Memory B cell (primary cell): ENCODE data around the gene CRADD.

Source experiments
- ATAC-seq: fragments of 150-1000 bp; cut with Tn5 transposase; 2 replicates; pipeline ENCODE4 v1.10.0; 2021; ENCODE audit warnings: low read depth, mild to moderate bottlenecking, moderate library complexity
- DNase-seq, 2 donors: peaks; one replicate each; pipeline ENCODE4 v3.0.0; 2022; ENCODE audit warnings: low spot score in 2 of 2
- H3K27ac Mint-ChIP-seq: one replicate; pipeline ENCODE4 v1.8.0; 2022; ENCODE audit warnings: mild to moderate bottlenecking, moderate library complexity, mixed read lengths
- H3K27me3 Mint-ChIP-seq: one replicate; pipeline ENCODE4 v1.8.0; 2022; ENCODE audit warnings: mixed read lengths
- H3K36me3 Mint-ChIP-seq: one replicate; pipeline ENCODE4 v1.8.0; 2022; ENCODE audit warnings: mild to moderate bottlenecking, mixed read lengths
- H3K4me1 Mint-ChIP-seq: one replicate; pipeline ENCODE4 v1.8.0; 2022; ENCODE audit warnings: mixed read lengths
- H3K4me3 Mint-ChIP-seq: one replicate; pipeline ENCODE4 v1.8.0; 2022; ENCODE audit warnings: mild to moderate bottlenecking, moderate library complexity, mixed read lengths
- H3K9me3 Mint-ChIP-seq: one replicate; pipeline ENCODE4 v1.8.0; 2022; ENCODE audit warnings: mixed read lengths

CRADD gene

GRCh38 chr12:93756288-93756687 lies 79.1 kb downstream of the CRADD start:
- no peak overlapping the region for H3K27ac Mint-ChIP-seq
- no peak for ATAC-seq

DNA sequence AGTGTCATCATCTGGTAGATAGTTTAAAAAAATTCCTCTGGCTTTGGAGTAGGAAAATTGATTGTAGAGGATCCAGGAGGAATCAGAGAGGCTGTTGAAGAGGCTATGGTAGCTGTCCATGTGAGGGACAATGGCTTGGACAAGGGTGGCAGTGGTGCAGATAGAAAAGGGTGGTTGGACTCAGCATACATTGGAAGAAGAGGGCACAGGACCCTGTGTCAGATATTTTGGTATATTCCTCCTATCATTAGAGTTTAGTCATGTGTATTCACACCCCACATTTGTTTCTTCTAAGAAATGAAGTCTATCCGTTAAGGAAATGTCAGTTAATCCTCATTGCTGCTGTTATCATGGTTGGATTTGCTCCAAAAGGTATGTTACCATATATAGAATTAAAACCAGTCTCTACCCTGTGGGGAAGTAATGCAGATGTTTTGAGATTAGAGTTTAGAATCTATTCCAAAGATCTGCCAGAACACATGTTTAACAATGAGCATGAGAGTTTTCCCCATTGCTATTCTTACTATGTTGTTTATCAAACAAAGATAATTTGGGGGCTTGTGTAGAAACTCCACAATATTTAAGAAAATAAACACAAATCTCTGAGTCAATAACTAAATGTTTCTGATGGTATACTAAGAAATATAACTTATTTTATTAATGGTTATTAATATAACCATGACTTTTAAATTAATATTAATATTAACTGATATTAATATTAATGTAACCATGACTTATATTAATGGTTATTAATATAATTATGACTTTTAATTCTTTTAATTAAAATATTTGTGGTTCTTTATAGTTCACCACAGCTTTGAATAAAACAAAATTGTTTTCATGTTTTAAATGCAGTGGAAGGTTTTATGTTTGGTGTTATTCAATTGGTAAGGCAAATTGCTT lies 80.9 kb downstream of the CRADD start:
- Mint-ChIP-seq H3K9me3 (peaks cover 8% of the 10 kb centered on the region), H3K4me1 (peaks cover 14% of the 10 kb centered on the region), H3K4me3 (no peak overlapping the region)

More at GRCh38 chr12:93756288-93756687, 79.1 kb downstream of the CRADD start:
- no peaks in the 10 kb centered on the region for H3K27me3 Mint-ChIP-seq
- H3K4me1 Mint-ChIP-seq = peaks cover 11% of the 10 kb centered on the region
- DNase-seq = no peak
- H3K9me3 Mint-ChIP-seq = peaks cover 11% of the 10 kb centered on the region
- no peak overlapping the region for H3K4me3 Mint-ChIP-seq
- peaks cover 20% of the 10 kb centered on the region for H3K36me3 Mint-ChIP-seq

DNA sequence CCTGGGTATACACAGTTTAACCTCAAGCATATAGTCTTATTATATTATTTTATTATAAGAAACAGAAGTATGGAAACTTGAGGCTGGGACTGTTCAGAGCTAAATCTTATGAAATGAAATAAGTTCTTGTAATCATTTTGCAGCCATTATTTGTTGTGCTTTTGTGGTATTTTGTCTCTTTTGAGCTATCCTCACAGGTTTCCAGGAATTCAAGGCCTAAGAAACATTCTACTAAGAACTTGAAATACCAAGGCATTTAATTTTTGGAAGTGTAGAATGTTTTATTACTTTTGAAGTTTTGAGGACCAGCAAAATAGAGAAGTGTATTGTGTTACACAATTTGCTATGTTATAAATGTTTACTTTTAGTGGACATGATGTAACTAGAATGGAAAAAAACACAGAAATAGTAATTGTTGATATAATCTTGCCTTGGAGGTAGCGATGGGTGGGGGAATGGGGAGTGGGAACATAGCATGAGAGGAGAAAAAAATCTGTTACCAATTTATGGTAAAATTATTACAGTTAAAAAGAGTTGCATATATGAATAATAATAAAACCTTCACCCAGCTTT lies 81.7 kb downstream of the CRADD start:
- Mint-ChIP-seq H3K27ac (no peak overlapping the region), H3K4me3 (no peak overlapping the region)

More for the DNA sequence above, 80.9 kb downstream of the CRADD start:
- no peak for DNase-seq
- Mint-ChIP-seq H3K27me3 (no peaks in the 10 kb centered on the region), H3K36me3 (peaks cover 14% of the 10 kb centered on the region), H3K27ac (no peak overlapping the region)
- no peak for ATAC-seq

GRCh38 chr12:93759512-93760081 lies 82.4 kb downstream of the CRADD start:
- no peak overlapping the region for H3K4me3 Mint-ChIP-seq
- peaks cover 16% of the 10 kb centered on the region for H3K4me1 Mint-ChIP-seq
- H3K9me3 Mint-ChIP-seq = peaks cover 3% of the 10 kb centered on the region
- peaks cover 7% of the 10 kb centered on the region for H3K36me3 Mint-ChIP-seq
- ATAC-seq = no peak
- H3K27ac Mint-ChIP-seq = no peak overlapping the region
- no peak for DNase-seq
- H3K27me3 Mint-ChIP-seq = no peaks in the 10 kb centered on the region

More for the DNA sequence above, 81.7 kb downstream of the CRADD start:
- Mint-ChIP-seq H3K9me3 (peaks cover 5% of the 10 kb centered on the region), H3K27me3 (no peaks in the 10 kb centered on the region), H3K36me3 (peaks cover 12% of the 10 kb centered on the region), H3K4me1 (peaks cover 16% of the 10 kb centered on the region)
- ATAC-seq (no peak), DNase-seq (no peak)

- no peaks in the 10 kb centered on the region for H3K27me3 Mint-ChIP-seq
- DNase-seq = no peak
- H3K4me1 Mint-ChIP-seq = peaks cover 16% of the 10 kb centered on the region
- peaks cover 5% of the 10 kb centered on the region for H3K36me3 Mint-ChIP-seq
- H3K9me3 Mint-ChIP-seq = no peaks in the 10 kb centered on the region
- H3K4me3 Mint-ChIP-seq = no peak overlapping the region
- no peak for ATAC-seq
- H3K27ac Mint-ChIP-seq = no peak overlapping the region
Measured at GRCh38 chr12:93760275-93760875, 83.2 kb downstream of the CRADD start.

DNA sequence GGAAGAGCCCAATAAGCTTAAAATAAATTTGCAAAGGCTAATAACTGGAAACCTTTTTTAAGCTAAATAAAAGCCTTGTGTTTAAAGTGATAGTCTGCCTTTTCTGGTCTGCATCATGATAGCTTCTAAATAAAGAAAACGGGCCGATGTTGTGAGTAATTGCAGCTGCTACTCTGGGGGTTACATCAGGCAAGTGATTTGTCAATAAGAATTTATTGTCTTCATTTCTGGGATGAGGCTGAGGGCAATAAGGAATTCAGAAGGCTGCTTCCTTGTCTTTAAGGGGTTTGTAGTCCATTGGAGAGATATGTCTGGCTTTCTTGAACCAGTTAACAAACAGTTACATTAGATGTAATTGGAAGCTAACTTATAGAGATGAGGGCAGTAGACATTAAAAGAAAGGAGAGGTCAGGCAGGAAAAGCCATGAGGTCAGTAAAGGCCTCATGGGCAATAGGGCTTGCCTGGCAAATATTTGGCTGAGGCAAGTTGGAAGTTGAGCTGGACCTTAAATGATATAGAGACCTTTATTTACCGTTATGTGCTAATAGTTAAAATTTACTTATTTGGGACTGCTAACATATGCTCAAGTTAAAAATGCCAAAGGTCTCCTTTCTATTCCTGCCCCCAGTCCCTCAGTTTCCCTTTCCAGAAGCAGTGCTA lies 85.0 kb downstream of the CRADD start:
- Mint-ChIP-seq H3K9me3 (no peaks in the 10 kb centered on the region), H3K4me3 (no peak overlapping the region), H3K36me3 (peaks cover 5% of the 10 kb centered on the region), H3K27ac (no peak overlapping the region), H3K4me1 (peaks cover 22% of the 10 kb centered on the region), H3K27me3 (no peaks in the 10 kb centered on the region)
- DNase-seq (no peak), ATAC-seq (no peak)

GRCh38 chr12:93762912-93763553 lies 85.9 kb downstream of the CRADD start:
- DNase-seq (no peak), ATAC-seq (no peak)
- Mint-ChIP-seq H3K4me1 (peaks cover 20% of the 10 kb centered on the region), H3K9me3 (no peaks in the 10 kb centered on the region), H3K27ac (no peak overlapping the region), H3K4me3 (no peak overlapping the region), H3K36me3 (peaks cover 5% of the 10 kb centered on the region), H3K27me3 (no peaks in the 10 kb centered on the region)

GRCh38 chr12:93763746-93764147 lies 86.6 kb downstream of the CRADD start:
- ATAC-seq = no peak
- H3K27ac Mint-ChIP-seq = no peak overlapping the region

GRCh38 chr12:93766371-93766770 lies 89.2 kb downstream of the CRADD start:
- no peak for DNase-seq
- Mint-ChIP-seq H3K9me3 (no peaks in the 10 kb centered on the region), H3K27me3 (no peaks in the 10 kb centered on the region), H3K4me1 (peaks cover 17% of the 10 kb centered on the region), H3K4me3 (no peak overlapping the region), H3K36me3 (peaks cover 7% of the 10 kb centered on the region), H3K27ac (no peak overlapping the region)
- no peak for ATAC-seq

More at GRCh38 chr12:93763746-93764147, 86.6 kb downstream of the CRADD start:
- H3K4me1 Mint-ChIP-seq = peaks cover 20% of the 10 kb centered on the region
- no peaks in the 10 kb centered on the region for H3K27me3 Mint-ChIP-seq
- DNase-seq = no peak
- no peak overlapping the region for H3K4me3 Mint-ChIP-seq
- peaks cover 7% of the 10 kb centered on the region for H3K36me3 Mint-ChIP-seq
- no peaks in the 10 kb centered on the region for H3K9me3 Mint-ChIP-seq

DNA sequence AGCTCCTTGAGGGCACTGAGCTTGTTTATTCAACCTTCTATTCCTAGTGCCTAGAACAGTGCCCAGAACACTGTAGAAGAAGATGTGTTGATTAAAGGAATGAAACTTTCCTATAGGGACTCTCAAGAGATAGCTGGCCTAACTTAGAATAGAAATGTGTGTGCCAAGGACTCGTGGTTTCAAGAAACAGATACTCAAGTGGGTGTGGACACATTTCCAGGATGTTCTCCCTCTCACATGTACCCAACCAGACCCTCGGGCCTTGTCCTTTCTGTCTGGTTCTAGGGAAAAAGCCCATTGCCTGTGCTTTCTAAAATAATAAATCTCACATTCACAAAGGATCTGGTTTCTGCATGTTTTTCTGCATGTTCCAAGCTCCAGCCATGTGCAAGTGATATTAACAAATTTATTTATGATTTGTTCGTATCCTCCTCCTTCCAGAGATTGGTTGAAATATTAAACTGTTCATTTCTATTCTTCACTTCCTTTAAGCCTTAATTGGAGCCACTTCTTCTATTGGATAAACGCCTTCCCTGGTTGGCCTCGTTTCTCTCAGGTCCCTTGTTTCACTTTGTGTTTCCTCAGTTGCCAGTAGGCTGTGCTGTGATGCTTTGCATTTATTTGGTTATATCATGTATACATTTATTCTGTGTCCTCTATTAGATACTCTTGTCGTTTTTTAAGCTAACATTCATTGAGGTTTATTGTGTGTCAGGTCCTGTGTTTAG lies 89.8 kb downstream of the CRADD start:
- Mint-ChIP-seq H3K36me3 (peaks cover 7% of the 10 kb centered on the region), H3K27me3 (no peaks in the 10 kb centered on the region), H3K9me3 (no peaks in the 10 kb centered on the region), H3K27ac (peak overlapping the region; percentile 19), H3K4me1 (peaks cover 21% of the 10 kb centered on the region), H3K4me3 (no peak overlapping the region)
- ATAC-seq (no peak), DNase-seq (no peak)

- H3K27ac Mint-ChIP-seq = peak overlapping the region; percentile 19
- no peaks in the 10 kb centered on the region for H3K9me3 Mint-ChIP-seq
- H3K4me3 Mint-ChIP-seq = no peak overlapping the region
- DNase-seq (no peak), ATAC-seq (no peak)
- peaks cover 7% of the 10 kb centered on the region for H3K36me3 Mint-ChIP-seq
- peaks cover 23% of the 10 kb centered on the region for H3K4me1 Mint-ChIP-seq
- H3K27me3 Mint-ChIP-seq = no peaks in the 10 kb centered on the region
Measured at GRCh38 chr12:93767524-93767863, 90.3 kb downstream of the CRADD start.

GRCh38 chr12:93772003-93772700 lies 95.0 kb downstream of the CRADD start:
- ATAC-seq = no peak

More at GRCh38 chr12:93772003-93772700, 95.0 kb downstream of the CRADD start:
- no peak overlapping the region for H3K27ac Mint-ChIP-seq
- no peak overlapping the region for H3K4me3 Mint-ChIP-seq
- DNase-seq = no peak
- no peaks in the 10 kb centered on the region for H3K27me3 Mint-ChIP-seq
- no peaks in the 10 kb centered on the region for H3K9me3 Mint-ChIP-seq
- H3K36me3 Mint-ChIP-seq = peaks cover 11% of the 10 kb centered on the region
- H3K4me1 Mint-ChIP-seq = peaks cover 20% of the 10 kb centered on the region
